ENCODE measurements around the gene PXK. TPM values are rescaled to one million over a fixed set of nuclear protein-coding genes. Genes with fewer than 3 reads are reported as not detected.

The PXK gene
- total and polyA plus RNA-seq, 2 experiments from 2014 or later, result 29.5 to 37.8 TPM

DNA sequence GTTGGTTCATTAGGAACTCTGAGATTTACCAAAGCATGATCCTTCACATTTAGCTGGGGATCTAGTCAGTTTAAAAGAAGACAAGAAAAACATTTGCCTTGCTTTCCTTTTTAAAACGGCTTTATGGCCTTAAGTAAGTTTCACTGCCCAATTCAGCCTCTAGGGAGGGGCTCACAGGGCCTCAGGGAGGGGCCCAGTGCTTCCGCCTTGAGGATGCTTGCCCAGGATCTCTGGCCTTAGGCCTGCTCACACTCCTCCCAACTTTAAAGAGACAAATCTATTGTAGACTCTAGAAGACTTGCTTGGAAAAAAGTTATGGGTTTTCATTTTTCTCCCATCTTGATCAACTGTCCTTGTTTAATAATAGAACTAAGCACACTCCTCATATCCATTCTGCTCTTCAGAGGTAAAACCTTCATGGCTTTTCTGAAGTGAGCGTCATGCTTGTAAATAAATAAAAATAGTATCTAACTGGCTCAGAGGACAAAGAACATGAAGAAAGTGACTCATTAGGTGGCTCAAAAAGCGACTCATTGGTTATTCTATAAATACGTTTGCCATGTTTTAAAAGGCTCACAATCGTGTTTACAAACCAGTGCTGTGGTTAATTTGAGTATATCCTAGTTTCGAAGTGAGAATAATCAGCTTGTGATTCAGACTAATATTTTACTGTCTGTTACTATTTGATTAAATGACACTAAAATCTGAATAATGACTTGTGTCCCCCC, 87.3 kb downstream of the PXK start:
- no peak overlapping the region for H3K4me2 ChIP-seq
- H3K9me3 ChIP-seq (ENCODE audit: low read depth), result no peaks in the 10 kb centered on the region
- H4K20me1 ChIP-seq (ENCODE audit: insufficient read depth, poor library complexity, severe bottlenecking), result no peaks in the 10 kb centered on the region
- H3K79me2 ChIP-seq, result no peaks in the 10 kb centered on the region
- no peaks in the 10 kb centered on the region for H3K9me2 ChIP-seq (replicated peaks; ENCODE audit: insufficient read depth)
- H3K4me3 ChIP-seq, result no peak overlapping the region
- no peaks in the 10 kb centered on the region for H3K36me3 ChIP-seq (replicated peaks; ENCODE audit: insufficient read depth, low read depth)
- 75% methylated on average over 7 of the region's 7 CpGs for WGBS (ENCODE audit: low lambda C conversion rate, missing lambda C conversion rate)
- H3K27ac ChIP-seq, result peak overlapping the region; percentile 37
- H3K27me3 ChIP-seq, result no peaks in the 10 kb centered on the region
- no peak for DNase-seq (ENCODE audit: low spot score)
- TF ChIP-seq, protein P1, sequence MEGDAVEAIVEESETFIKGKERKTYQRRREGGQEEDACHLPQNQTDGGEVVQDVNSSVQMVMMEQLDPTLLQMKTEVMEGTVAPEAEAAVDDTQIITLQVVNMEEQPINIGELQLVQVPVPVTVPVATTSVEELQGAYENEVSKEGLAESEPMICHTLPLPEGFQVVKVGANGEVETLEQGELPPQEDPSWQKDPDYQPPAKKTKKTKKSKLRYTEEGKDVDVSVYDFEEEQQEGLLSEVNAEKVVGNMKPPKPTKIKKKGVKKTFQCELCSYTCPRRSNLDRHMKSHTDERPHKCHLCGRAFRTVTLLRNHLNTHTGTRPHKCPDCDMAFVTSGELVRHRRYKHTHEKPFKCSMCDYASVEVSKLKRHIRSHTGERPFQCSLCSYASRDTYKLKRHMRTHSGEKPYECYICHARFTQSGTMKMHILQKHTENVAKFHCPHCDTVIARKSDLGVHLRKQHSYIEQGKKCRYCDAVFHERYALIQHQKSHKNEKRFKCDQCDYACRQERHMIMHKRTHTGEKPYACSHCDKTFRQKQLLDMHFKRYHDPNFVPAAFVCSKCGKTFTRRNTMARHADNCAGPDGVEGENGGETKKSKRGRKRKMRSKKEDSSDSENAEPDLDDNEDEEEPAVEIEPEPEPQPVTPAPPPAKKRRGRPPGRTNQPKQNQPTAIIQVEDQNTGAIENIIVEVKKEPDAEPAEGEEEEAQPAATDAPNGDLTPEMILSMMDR (IDR thresholded peaks at IDR 0.05; ENCODE audit: poor library complexity), result no peak
- peaks cover 25% of the 10 kb centered on the region for H3K4me1 ChIP-seq (ENCODE audit: insufficient read depth)
- H2AFZ ChIP-seq, result no peak overlapping the region

DNA sequence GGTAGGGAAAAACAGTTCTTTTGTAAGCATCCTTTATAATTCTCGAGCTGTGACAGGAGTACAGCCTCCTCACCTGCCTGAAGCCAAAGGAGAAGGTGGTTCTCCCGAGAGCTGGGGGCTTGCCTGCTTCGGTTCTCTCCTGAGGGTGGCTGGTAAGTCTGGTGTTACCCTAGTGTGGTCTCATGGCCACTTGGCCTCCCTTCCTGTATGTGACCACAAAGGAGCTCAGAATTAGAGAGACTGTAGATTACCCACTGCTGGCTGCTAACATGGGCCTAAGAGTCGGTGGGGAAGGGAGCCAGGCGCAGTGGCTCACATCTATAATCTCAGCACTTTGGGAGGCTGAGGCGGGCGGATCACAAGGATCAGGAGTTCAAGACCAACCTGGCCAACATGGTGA, 88.3 kb downstream of the PXK start:
- TF ChIP-seq EZH2phosphoT487 (IDR thresholded peaks at IDR 0.05; ENCODE audit: low read depth, severe bottlenecking, unreplicated experiment) (no peak), EZH2 (IDR thresholded peaks at IDR 0.05; ENCODE audit: borderline replicate concordance) (no peak)
- TF ChIP-seq, protein P1 (IDR thresholded peaks at IDR 0.05; ENCODE audit: poor library complexity), result no peak
- Histone ChIP-seq H2AFZ (no peak overlapping the region), H3K9me3 (ENCODE audit: low read depth) (no peaks in the 10 kb centered on the region), H3K36me3 (replicated peaks; ENCODE audit: insufficient read depth, low read depth) (no peaks in the 10 kb centered on the region), H3K27me3 (no peaks in the 10 kb centered on the region), H3K27ac (no peak overlapping the region), H3K9me2 (replicated peaks; ENCODE audit: insufficient read depth) (no peaks in the 10 kb centered on the region), H4K20me1 (ENCODE audit: insufficient read depth, poor library complexity, severe bottlenecking) (no peaks in the 10 kb centered on the region), H3K4me1 (ENCODE audit: insufficient read depth) (peaks cover 21% of the 10 kb centered on the region), H3K4me3 (no peak overlapping the region), H3K4me2 (no peak overlapping the region), H3K79me2 (no peaks in the 10 kb centered on the region)
- WGBS (ENCODE audit: low lambda C conversion rate, missing lambda C conversion rate), result 79% methylated on average over 7 of the region's 7 CpGs
- DNase-seq (ENCODE audit: low spot score), result no peak

DNA sequence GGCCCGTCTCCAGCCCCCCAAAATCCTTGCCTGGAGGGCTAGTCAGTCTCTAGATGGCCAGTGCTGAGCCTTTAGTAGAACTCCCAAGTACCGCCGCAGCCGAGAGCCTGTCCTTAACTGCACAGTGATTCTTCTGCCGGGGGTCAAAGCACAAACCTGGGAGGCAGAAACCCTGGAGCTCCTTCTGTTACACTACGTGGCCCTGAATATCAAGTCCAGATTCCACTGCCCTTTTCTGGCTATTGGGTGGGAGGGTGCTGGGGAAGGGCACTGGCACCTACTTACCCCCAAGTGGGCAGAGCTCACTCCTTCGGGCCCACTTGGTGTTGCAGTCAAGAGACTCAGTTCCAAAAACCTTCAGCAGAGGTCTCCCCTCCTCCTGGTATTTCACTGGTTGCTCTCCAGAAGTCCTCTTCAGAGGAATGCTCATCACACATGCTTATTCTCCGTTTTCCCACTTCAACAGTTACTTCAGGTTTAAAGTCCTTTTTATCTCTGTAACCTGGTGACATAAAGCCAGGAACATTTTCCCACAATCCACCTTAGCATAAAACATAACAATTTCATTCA, 90.1 kb downstream of the PXK start:
- Histone ChIP-seq H3K4me2 (no peak overlapping the region), H3K4me3 (no peak overlapping the region), H3K27me3 (no peaks in the 10 kb centered on the region), H3K9me2 (replicated peaks; ENCODE audit: insufficient read depth) (no peaks in the 10 kb centered on the region), H3K9me3 (ENCODE audit: low read depth) (no peaks in the 10 kb centered on the region), H3K79me2 (no peaks in the 10 kb centered on the region), H4K20me1 (ENCODE audit: insufficient read depth, poor library complexity, severe bottlenecking) (no peaks in the 10 kb centered on the region), H3K4me1 (ENCODE audit: insufficient read depth) (peaks cover 9% of the 10 kb centered on the region), H3K36me3 (replicated peaks; ENCODE audit: insufficient read depth, low read depth) (no peaks in the 10 kb centered on the region), H2AFZ (no peak overlapping the region), H3K27ac (peak overlapping the region; percentile 23)
- TF ChIP-seq EZH2 (IDR thresholded peaks at IDR 0.05; ENCODE audit: borderline replicate concordance) (no peak), EZH2phosphoT487 (IDR thresholded peaks at IDR 0.05; ENCODE audit: low read depth, severe bottlenecking, unreplicated experiment) (no peak)
- TF ChIP-seq, protein P1 (IDR thresholded peaks at IDR 0.05; ENCODE audit: poor library complexity), result peak; percentile 24
- peak; percentile 32 for DNase-seq (ENCODE audit: low spot score)
- 75% methylated on average over 8 of the region's 8 CpGs for WGBS (ENCODE audit: low lambda C conversion rate, missing lambda C conversion rate)

Measured in hepatocyte (in vitro differentiated cells).